NCI-H2029 treated with DMSO at 0.1 percent for 48 hours (cell line): ENCODE measurements around the gene MID1.

Source experiments
- DNase-seq: peaks from one replicate; lab custom pipeline; 2025; lab: John Stamatoyannopoulos, UW

Gene MID1, protein sequence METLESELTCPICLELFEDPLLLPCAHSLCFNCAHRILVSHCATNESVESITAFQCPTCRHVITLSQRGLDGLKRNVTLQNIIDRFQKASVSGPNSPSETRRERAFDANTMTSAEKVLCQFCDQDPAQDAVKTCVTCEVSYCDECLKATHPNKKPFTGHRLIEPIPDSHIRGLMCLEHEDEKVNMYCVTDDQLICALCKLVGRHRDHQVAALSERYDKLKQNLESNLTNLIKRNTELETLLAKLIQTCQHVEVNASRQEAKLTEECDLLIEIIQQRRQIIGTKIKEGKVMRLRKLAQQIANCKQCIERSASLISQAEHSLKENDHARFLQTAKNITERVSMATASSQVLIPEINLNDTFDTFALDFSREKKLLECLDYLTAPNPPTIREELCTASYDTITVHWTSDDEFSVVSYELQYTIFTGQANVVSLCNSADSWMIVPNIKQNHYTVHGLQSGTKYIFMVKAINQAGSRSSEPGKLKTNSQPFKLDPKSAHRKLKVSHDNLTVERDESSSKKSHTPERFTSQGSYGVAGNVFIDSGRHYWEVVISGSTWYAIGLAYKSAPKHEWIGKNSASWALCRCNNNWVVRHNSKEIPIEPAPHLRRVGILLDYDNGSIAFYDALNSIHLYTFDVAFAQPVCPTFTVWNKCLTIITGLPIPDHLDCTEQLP

DNA sequence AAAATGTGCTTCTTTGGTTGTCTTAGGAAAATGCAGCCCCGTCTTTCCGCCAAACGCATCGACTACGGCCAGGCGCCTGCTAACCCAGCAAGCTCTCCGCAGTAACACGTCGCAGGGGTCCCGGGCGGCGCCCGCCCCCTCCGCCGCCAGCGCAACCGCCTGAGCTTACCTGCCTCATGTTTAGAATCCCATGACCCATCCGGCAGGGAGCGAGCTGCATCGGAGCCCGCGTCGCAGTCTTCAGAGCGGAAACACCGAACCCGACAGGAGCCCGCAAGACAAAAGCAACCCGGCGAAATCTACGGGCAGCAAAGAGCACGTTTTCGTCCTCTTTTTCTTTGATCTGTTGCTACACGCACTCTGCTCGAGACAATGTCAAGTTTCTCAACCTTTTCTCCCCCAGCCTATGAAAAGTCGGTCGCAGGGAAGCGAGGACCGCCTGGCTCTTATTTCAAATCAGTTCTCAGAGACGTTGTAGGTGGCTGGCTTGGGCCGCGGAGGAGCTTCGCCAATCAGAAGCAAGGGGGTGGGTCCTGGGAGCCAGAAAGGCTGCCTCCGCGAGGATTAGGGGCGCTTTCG is at the start of gene MID1:
TSS of gene MID1 (minus strand) at position 465 of the 579 bp plus-strand sequence. CDS start 53,038 bp downstream, outside the sequence.
- DNase-seq, result no peak

DNA sequence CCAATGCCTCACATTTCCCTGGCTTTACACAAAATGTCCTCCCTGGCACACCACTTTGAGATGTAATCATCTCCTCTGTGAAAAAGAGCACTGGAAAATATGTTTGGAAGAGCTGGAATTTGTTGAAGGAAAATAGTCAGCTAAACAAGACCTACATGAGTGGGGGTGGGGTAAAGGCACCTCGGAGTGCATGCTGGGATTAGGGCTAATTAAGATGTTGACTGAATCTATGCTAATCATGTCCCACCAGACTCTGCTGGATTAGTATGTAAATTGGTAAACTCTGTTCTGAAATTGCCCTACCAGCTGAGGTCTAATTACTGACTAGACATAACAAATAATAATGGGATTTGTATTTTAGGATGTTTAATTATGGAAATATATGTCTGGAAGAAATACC is 46.8 kb upstream of the MID1 start:
- no peak for DNase-seq

DNA sequence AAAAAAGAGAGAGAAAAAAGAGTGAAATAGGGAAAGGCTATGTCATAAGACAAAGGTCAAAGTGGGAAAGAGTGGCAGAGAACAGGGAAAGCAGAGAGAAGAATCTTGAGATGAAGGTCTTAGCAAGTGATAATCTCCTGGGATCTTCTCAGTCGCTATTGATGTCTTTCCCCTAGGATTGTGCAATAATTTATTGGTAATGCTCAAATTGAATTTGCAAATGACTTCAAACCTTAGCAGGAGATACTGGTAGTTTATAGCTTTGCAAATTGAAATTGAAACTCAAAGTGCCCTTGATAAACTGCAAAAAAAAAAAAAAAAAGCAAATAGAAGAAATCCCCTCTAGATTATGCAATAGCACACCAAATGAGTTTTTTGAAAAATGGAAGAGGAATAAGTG is 45.7 kb upstream of the MID1 start:
- no peak for DNase-seq

DNA sequence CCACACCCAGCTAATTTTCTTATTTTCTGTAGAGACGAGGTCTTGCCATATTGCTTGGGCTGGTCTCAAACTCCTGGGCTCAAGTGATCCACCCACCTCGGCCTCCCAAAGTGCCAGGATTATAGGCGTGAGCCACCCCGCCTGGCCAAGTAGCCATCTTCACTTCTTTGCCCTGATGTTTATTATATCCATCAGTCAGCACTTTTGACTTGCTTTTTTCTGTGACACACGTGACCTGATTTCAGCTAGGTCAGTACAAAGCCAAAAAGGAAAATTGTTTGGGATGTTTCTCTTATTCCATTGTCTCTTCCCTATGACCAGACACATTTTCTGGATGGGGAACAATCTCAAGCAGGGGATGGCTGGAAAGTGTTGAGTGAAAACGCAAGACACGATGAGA is 45.3 kb upstream of the MID1 start:
- DNase-seq, result no peak

DNA sequence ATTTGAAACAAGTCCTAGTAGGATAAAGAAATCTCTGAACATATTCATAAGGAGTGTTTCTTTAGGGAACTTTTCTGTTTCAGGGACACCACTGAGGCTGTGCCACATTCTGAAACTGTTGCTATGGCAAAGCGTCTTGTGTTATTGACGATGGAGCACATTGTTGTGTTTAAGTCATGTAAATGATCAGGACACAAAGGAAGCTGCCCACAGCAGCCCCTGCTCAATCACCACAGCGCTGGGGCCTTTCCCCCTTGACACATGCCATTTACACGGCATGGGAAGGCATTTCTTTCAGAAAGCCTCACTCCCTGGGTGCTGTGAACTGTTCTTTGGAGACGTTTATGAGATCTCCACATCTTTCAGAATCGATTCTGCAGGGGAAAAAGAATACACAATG is 39.8 kb upstream of the MID1 start:
- no peak for DNase-seq

DNA sequence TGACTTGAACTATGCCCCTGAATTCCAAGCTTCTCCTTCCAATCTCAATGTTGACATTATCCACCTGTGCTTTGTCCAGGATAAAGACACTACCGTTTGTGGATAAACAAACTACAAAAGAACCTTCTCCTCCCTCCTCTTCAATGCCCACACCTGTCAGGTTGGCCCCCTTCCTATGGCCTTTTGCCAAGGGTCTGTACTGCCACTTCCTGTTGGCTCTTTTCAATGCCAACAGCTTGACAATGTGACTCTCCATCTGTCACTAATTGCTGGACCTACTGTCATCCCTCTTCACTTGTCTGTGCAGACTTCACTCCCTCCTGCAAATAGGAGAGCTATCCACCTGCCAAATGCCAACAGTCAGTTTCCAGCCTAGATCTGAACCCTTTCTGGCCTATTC is 35.8 kb upstream of the MID1 start:
- DNase-seq, result peak; percentile 78

DNA sequence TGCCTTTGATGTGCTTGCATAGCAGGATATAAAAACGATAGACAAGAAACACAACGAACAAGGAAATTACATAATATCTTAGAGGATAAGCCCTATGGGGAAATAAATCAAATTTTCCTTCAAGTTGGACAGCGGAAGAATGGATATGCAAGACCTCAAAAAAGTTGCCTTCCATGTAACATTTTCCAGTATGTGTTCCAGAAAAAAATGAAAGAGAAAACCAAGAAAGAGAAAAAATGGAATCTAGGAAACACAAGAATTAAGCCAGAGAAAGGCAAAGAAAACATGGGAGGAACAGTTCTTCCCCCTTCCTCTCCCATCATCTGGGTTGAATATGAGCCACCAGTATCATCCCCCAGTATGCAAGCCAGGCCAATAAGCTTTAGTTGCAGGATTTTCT is 34.6 kb upstream of the MID1 start:
- DNase-seq, result no peak

DNA sequence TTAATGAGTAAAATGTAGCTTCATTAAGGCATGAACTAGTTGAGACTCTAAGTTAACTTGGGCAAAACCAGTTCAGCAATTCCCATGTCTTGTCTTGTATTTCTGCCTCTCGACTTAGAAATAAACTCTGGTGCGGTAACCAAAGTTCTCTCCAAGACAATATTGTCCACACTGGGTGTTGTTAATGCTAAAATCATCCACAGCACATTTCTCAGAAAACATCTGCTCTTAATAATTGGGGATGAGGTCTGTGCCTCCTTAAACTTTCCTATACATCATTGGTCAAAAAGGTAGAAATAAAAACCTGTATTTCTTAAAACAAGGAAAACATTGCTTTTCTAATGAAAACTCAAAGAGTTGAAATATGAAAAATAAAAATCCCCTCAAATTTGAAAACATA is 32.9 kb upstream of the MID1 start:
- no peak for DNase-seq

DNA sequence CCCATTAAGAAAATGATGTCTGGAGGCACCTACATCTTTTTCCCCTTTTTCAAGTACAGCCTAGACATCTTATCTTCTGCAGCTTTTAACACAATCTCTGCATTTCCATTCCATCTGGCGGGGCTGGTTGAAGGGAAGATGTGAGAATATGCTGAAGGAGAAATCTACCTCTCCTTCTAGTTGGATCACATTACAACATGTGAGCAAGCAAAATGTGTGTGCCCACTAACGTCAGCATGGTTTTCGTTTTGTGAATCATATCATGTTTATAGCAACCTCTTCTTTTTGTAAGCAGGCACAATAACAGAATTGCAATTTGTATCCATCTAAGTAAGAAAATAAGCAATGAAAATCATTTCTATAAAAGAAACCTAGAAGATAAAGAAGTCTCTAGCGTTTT is 28.9 kb upstream of the MID1 start:
- no peak for DNase-seq

DNA sequence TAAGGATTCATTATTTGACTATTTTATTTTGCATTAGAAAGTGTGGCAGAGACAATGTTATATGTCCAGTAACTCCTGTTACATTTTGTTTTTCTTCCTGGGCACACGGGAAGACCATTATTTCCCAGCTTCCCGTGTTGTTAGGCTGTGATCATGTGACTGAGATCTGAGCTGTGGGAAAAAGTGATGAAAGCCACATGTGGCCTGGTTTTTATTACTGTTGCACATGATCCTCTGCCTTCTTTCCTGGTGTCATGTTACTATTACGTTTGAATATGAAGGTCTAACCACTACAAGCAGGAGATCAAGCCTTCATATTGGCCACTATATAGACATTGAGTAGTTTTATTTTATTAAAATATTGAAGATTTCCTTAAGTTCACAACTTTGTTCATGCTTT is 28.2 kb upstream of the MID1 start:
- DNase-seq, result no peak

DNA sequence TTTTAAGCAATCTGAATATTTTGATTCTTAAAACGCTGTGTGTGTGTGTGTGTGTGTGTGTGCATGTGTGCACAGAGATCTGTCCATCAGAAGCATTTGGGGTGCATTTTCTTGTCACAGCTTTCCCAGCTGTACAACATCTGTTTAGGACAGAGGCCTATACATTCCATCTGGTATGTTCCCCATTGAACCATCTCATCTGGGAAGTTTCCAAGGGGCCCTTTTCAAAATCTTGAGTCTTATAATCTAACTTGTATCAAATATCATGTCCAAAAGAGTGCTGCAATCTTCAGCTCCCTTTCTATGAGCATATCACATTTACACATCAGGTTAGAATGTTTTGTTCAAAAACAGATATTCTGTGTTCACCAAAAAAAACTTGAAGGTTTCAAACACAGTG is 16.5 kb upstream of the MID1 start:
- no peak for DNase-seq

DNA sequence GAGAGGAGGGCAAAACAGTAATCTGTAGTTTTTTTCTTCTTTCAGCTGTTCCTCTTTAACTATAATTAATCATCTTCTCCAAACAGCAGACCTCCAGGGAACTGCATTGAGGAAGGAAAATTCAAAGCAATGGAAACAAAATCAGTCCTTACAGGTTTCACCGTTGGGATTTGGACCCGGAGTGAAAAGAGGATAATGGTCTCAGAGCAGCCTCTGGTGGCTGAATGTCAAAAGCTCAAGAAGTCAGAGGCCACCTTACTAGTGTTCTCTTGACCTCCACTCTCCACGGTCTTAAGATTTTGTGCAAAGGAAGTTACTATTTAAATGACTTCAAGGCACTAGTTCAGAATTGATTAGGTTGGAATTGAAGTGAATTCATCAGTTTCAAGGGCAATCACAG is 16.0 kb upstream of the MID1 start:
- no peak for DNase-seq

DNA sequence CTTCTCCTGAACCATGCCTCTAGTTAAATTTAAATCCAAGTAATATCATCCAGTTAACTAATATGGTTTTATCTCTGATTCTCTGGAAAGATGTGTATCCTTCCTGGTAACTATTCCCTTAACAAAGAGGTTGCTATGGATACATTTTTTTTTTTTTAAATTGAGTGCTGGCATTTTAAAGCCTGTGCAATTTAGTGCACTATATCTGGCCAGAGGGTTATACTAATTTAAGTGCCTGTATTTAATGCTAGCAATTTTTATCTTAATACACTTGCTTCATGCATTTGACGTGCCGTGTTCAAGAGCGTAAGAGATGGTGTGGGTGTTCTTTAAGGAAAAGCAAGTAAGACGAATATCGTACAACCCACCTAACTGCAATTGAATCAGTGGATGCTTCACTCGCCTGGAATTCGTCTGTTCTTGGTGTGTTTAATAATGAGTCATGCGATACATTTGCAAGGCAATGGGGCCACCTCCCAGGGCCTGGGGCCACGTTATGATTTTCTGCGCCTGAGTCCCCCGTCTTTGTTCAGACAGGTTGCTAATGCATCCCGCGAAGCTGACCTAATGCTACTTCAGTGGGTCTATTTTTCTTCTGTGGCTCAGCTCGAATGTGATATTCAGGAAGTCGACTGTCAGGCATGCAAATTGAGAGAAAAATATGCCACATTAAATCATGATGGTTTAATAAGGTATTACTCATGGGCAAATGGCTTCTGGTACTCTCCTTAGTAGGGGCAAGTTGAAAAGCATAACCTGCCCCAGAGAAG is 14.2 kb upstream of the MID1 start:
- DNase-seq, result no peak

DNA sequence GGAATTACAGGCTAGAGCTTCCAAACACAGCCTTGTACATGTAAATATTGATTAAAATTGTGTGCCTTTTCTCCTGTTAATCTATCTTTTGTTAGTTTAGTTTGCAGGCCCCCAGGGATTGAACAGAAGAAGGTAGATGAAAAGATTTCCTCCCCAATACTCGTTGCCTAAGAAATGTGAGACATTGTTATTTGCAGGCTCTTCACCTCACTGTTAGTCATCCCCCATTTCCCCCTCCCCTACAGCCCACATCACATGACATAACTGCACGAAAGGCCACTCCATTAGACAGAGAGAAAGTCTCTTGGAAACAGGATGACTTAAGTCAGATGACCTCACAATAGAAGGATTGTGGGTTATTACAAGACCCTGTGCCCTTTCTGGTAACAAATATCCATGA is 13.3 kb upstream of the MID1 start:
- DNase-seq, result no peak

DNA sequence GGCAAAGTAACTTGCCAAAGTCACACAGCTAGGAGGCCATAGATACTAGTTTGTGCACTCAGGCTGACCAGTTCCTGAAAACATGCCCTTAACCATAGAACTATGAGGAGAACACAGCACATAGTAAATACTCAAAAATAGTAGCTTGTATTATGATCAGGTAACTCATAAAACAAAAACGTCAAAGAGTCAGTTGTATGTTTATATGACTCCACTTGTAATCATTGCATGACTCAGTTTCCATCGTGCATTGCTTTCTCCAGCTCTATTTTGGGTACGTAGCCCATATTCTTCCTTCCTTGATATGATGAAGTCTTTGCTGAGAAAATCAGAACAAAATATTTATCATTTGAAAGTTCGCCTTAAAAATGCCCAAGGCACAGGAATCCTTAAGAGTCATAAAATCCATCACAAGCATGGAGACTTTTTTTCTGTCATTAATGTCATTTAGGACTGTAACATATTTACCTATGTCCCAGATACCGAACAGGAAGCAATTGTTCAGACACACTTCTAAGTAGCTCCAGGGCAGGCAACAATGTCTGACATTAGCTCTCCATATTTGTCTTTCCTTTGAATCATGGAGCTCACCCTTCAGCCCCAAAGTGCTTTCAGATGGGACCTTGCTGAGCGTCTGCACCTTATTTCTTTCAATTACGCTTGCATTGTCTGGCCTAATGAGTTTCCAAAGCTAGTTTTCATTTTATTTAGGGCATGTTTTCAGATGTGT is 11.2 kb upstream of the MID1 start:
- DNase-seq, result no peak

DNA sequence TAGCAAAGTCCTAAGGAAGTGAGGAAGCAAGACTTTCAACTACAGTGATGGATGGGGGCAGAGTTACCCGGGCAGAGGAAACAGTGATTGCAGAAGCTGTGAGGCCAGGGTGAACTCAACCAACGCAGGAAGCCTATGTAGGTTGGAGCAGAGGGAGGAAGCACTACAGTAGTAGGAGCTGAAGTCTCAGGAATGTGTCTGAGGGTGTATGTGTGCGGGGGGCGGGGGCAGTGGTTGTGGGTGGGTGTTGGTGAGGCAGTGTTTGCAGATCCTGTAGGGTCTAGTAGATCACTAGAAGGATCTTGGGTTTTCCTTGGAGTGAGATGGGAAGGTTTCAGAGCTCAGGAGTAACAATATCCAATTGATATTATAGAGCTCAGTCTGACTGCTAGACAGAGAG is 9.9 kb upstream of the MID1 start:
- DNase-seq, result no peak

DNA sequence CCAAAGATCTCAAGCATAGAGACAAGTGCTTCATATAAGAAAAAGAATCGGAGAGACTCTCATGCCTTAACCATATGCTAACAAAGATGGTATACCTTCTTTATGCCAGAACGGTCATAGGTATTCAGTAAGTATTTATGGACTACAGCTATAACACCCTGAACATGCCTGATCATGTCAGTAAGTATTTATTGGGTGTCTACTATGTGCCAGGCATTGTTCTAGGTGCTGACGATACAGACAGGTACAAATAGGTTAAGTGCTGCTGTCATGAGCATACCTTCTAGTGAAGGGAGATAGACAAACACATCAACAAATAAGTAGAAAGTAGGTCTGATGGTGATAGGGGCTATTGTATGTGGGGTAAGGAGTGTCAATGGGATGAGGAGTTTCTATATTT is 9.5 kb upstream of the MID1 start:
- DNase-seq, result no peak

DNA sequence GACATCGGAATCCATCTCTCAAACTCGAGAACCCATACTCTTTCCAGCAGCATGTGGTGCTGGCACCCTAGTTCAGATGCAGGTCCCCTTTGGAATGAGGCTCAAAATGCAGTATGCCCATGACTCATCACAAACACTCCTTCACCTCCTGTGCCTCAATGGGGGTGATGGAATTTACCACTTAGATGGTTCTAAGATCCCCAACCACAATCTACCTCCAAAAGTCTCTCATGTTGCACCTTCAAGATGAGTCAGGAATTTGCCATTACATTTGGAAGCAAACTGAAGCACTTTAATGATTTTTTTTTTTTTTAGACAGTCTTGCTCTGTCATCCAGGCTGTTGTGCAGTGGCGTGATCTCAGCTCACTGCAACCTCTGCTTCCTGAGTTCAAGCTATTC is 8.5 kb upstream of the MID1 start:
- no peak for DNase-seq

DNA sequence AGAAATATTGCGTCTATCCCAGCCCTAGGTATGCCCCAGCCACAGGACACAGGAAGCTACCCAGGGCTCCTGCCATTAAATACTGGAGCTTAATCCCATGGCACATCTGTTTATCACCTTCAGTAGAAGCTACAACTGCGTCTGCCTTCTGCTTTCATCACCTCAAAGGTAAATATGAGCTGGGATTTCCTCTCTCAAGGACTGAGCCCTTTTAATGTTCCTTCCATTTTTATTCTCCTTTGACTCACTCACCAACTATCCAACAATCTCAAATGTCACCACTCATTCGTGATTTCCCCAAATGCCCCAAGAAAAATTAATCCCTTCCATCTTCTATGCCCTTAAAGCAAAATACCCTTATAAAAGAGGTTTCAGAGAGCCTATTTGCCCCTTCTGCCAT is 1.8 kb upstream of the MID1 start:
- no peak for DNase-seq

DNA sequence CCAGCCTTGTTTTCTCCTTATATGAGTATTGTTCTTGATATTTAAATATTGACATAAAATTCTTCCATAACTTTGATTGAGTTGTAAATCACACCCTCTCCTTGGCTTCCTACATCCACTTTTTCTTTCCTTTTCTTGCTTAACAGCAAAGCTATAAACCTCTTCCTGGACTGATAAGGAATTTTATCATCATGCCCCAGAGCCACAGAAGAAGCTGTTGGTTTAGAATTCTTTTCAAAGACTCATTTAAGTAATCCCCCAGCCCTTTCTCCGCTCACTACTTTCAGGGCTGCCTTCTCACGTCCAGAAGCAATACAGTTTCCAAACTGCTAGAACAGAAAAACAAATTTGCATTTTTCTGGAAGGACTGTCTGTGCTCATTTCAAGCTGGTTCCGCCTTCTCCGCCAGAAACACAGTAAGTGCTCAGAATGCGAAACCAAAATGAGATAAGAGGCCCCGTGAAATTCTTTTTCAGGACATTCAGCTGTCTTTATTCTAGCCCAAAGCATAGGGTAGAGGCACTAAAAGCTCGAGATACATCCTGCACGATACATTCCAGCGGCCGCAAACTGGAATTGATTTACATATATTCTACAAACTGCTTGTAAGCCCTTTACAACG is 849 bp downstream of the MID1 start:
- no peak for DNase-seq

DNA sequence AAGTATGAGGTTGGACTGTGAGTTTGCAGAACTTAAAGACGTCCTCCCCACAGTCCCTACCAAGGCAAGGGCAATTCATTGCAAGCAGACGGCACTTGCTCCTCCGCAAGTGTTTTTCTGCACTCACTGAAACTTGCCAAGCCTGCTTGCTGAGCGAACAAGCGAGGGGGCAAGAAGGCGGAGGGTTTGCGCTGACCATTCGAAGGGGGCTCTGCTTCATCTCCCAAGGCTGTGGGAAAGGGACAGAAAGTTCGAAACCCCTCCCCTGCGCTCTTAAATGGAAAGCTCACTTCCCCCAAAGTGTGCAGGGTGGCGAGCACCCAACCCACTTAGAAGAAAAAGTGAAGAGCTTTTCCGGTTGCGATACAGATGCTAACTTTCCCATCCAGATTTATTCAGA is 1.4 kb downstream of the MID1 start:
- DNase-seq, result no peak

DNA sequence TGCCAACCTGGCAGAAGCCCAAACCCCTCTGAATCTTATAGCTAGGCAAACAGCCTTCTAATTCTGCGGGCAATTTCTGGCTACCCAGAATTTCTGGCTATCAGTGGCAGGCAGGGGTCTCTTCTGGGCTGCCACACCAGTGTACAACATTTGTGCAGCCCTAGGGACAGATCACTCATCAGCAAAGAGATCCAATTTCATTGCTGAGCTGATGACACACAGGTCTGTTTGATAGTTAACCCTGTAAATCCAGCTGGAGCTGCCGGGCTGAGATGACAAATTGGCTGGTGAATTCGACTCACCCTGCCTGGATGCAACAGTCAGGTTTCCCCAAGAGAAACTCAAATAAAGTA is 2.4 kb downstream of the MID1 start:
- DNase-seq, result peak; percentile 14
